IPS-18c (cell line): ENCODE results near the gene LHCGR.

Experiments used
- H3K4me3 ChIP-seq: 2 replicates; pipeline ENCODE4 v1.7.0; 2013; ENCODE audit warnings: low read depth, mild to moderate bottlenecking, low read length, moderate library complexity; ENCODE audit not compliant: insufficient read depth
- H3K9me3 ChIP-seq: one replicate; pipeline ENCODE4 v1.6.1; 2013; ENCODE audit warnings: mild to moderate bottlenecking, low read length, moderate library complexity; ENCODE audit not compliant: control insufficient read depth, insufficient read depth

Gene LHCGR

GRCh38 chr2:48691935-48692691 is 63.4 kb downstream of the LHCGR start:
- no peaks in the 10 kb centered on the region for H3K9me3 ChIP-seq
- H3K4me3 ChIP-seq = no peak overlapping the region

- no peaks in the 10 kb centered on the region for H3K9me3 ChIP-seq
- H3K4me3 ChIP-seq = no peak overlapping the region
Measured at GRCh38 chr2:48685126-48685525, 70.4 kb downstream of the LHCGR start.

GRCh38 chr2:48677450-48677849 is 78.1 kb downstream of the LHCGR start:
- Histone ChIP-seq H3K9me3 (no peaks in the 10 kb centered on the region), H3K4me3 (no peak overlapping the region)

GRCh38 chr2:48674933-48675332 is 80.6 kb downstream of the LHCGR start:
- H3K9me3 ChIP-seq = no peaks in the 10 kb centered on the region
- H3K4me3 ChIP-seq = no peak overlapping the region

GRCh38 chr2:48673581-48673980 is 81.9 kb downstream of the LHCGR start:
- Histone ChIP-seq H3K9me3 (no peaks in the 10 kb centered on the region), H3K4me3 (no peak overlapping the region)

- no peak overlapping the region for H3K4me3 ChIP-seq
- H3K9me3 ChIP-seq = no peaks in the 10 kb centered on the region
Measured at GRCh38 chr2:48668992-48669391, 86.5 kb downstream of the LHCGR start.

GRCh38 chr2:48651158-48651790 is 104.2 kb downstream of the LHCGR start:
- H3K9me3 ChIP-seq = no peaks in the 10 kb centered on the region

GRCh38 chr2:48638261-48638660 is 117.3 kb downstream of the LHCGR start:
- Histone ChIP-seq H3K9me3 (no peaks in the 10 kb centered on the region), H3K4me3 (no peak overlapping the region)

More at GRCh38 chr2:48651158-48651790, 104.2 kb downstream of the LHCGR start:
- H3K4me3 ChIP-seq = no peak overlapping the region
